Lower leg skin (tissue), 4 donors: ENCODE data around the gene ABCB1. TPM values are rescaled to one million over a fixed set of nuclear protein-coding genes. Genes with fewer than 3 reads are reported as not detected.

ENCODE experiments used
- DNase-seq, 2 donors: peaks; one replicate each; pipeline ENCODE4 v3.0.0-alpha.2; 2019; ENCODE audit warnings: low spot score in 2 of 2
- H3K4me3 ChIP-seq: fragments of 200-600 bp; sonication (generic); 2 replicates; pipeline ENCODE4 v1.5.1; 2017; ENCODE audit warnings: mild to moderate bottlenecking, low read depth; ENCODE audit not compliant: poor library complexity, severe bottlenecking
- POLR2A ChIP-seq, 2 donors: fragments of 450-650 bp; IDR thresholded peaks; one replicate each; pipeline ENCODE4 v1.6.1; 2016 to 2017; ENCODE audit warnings: antibody characterized with exemption in 2 of 2, mild to moderate bottlenecking in 1 of 2, moderate library complexity in 1 of 2
- WGBS, 2 donors: methylation state at CpG; one replicate each; pipeline ENCODE4 v1.1.5; 2018; 5-methylcytosine and 5-hydroxymethylcytosine counted together
- intact Hi-C: fragments of 100-400 bp; cut with DNase I; formaldehyde crosslinking; loops from one replicate; pipeline ENCODE4 v1.15.0; 2023; ENCODE audit warnings: low total_unique reads
- total RNA-seq, 4 donors: library from RNA; depleted of rRNA; stranded (reverse); fragments of >200 nt; gene quantifications; one replicate each; pipeline ENCODE4 v1.1.0, GENCODE V29; 2016
- TF ChIP-seq, protein P1 (sequence below), 3 donors: fragments of 450-650 bp; IDR thresholded peaks; one replicate each; pipeline ENCODE4 v1.5.1; 2016; ENCODE audit warnings: antibody characterized with exemption in 3 of 3, mild to moderate bottlenecking in 3 of 3, moderate library complexity in 2 of 3

ABCB1 gene
- total RNA-seq, 4 donors from 2014 or later = 0.67 to 4.9 (median 2.5) TPM

DNA sequence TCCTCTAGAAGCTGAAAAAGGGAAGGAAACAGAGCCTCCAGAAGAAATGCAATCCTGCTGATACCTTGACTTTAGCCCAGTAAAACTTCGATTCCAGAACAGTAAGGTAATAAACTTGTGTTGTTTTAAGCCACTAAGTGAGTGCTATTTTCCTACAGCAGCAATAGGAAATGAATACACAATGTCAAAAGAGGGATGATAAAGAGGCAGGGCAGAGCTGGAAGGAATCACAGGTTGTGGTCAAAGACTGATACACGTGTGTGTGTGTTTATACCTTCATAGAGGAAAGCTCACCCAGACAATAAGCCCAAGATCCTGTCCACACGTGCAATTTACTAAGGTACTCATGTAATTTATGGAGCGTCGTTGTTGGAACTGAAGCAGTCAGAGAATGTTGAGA, 9.5 kb downstream of the ABCB1 start:
- WGBS, 2 donors = 65 to 69% methylated on average over 5 of the region's 5 CpGs
- TF ChIP-seq POLR2A (IDR thresholded peaks at IDR 0.05) = no peak
- TF ChIP-seq, protein P1, sequence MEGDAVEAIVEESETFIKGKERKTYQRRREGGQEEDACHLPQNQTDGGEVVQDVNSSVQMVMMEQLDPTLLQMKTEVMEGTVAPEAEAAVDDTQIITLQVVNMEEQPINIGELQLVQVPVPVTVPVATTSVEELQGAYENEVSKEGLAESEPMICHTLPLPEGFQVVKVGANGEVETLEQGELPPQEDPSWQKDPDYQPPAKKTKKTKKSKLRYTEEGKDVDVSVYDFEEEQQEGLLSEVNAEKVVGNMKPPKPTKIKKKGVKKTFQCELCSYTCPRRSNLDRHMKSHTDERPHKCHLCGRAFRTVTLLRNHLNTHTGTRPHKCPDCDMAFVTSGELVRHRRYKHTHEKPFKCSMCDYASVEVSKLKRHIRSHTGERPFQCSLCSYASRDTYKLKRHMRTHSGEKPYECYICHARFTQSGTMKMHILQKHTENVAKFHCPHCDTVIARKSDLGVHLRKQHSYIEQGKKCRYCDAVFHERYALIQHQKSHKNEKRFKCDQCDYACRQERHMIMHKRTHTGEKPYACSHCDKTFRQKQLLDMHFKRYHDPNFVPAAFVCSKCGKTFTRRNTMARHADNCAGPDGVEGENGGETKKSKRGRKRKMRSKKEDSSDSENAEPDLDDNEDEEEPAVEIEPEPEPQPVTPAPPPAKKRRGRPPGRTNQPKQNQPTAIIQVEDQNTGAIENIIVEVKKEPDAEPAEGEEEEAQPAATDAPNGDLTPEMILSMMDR (IDR thresholded peaks at IDR 0.05) = no peak
- H3K4me3 ChIP-seq = no peak overlapping the region
- intact Hi-C loops = no loop called here
- no peak for DNase-seq

DNA sequence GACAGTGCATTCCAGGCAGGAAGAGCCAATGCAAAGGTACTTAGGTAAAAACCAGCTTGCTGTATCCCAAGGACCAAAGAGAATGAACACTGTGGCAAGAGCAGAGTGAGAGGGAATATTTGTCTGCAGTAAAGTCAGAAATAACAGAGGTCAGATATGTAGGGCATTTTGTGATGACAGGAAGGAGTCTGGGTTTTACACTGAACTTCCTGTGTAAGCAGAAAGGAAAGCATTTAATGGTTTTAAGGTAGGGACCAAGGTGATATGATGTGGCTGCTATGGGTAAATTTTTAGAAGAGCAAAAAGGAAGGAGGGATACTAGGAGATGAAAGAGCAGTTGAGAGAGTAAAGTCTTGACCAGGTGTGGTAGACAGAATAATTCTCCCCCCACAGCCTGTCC, 10.1 kb downstream of the ABCB1 start:
- no peak overlapping the region for H3K4me3 ChIP-seq
- TF ChIP-seq, protein P1 (IDR thresholded peaks at IDR 0.05) = no peak
- TF ChIP-seq POLR2A (IDR thresholded peaks at IDR 0.05) = no peak
- no peak for DNase-seq
- intact Hi-C loops = no loop called here

DNA sequence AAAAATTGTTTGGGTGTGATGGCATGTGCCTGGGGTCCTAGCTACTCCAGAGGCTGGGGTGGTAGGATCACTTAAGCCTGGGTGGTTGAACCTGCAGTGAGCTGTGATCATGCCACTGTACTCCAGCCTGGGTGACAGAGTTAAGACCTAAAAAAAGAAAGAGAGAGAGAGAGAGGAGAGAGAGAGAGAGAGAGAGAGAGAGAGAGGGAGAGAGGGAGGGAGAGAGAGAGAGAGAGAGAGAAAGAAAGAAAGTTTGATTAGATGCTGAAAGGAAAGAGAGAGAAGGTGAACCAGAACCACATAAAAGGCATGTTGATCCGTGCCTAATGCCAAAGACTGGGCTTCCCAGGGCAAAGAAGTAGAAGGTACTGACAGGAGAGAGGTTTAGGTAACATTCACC, 11.1 kb downstream of the ABCB1 start:
- TF ChIP-seq POLR2A (IDR thresholded peaks at IDR 0.05) = no peak
- TF ChIP-seq, protein P1 (IDR thresholded peaks at IDR 0.05) = no peak
- no peak overlapping the region for H3K4me3 ChIP-seq
- 51 to 77% methylated on average over 1 of the region's 1 CpG for WGBS, 2 donors
- intact Hi-C loops = no loop called here
- no peak for DNase-seq

DNA sequence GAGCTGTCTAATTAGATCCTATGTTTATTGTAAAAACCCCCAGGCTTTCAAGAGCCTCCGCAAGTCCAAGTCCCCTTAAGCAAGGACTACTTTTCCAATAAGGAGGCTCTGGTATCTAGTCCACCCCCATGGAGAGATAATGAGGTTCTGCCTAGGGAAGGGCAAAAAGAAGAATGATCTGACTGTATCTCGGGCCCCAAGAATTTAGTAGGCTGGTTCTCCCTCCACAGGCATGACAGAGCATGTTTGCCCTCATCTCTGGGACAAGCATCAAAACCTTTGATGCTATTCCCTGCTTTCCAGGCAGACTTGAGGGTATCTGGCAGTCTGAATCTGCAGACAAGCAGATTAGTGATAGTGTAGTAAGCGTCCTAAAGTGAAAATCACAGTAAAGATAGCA, 19.0 kb downstream of the ABCB1 start:
- TF ChIP-seq, protein P1 (IDR thresholded peaks at IDR 0.05) = no peak
- TF ChIP-seq POLR2A (IDR thresholded peaks at IDR 0.05) = no peak

DNA sequence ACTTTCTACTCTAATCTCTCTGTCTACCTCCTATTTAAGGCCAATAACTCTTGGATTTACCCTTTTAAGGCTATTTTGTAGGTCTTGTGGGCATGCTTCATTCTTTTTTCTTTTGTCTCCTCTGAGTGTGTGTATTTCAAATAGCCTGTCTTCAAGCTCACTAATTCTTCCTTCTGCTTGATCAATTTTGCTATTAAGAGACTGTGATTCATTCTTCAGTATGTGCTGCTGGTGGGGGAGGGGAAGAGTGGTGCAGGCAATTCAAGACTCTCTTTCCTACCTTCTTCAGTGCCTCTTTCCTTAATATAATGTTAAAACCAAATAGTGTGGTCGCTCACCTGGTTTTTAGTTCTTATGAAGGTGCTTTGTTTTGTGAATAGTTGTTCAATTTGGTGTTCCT, 20.0 kb downstream of the ABCB1 start:
- TF ChIP-seq, protein P1 (IDR thresholded peaks at IDR 0.05) = no peak
- TF ChIP-seq POLR2A (IDR thresholded peaks at IDR 0.05) = no peak
- intact Hi-C loops = no loop called here
- no peak overlapping the region for H3K4me3 ChIP-seq
- WGBS, 2 donors = 90 to 97% methylated on average over 1 of the region's 1 CpG
- DNase-seq = no peak

More for the DNA sequence above, 19.0 kb downstream of the ABCB1 start:
- 47% methylated on average over 3 of the region's 3 CpGs for WGBS, 2 donors
- intact Hi-C loops = no loop called here
- no peak for DNase-seq
- no peak overlapping the region for H3K4me3 ChIP-seq

DNA sequence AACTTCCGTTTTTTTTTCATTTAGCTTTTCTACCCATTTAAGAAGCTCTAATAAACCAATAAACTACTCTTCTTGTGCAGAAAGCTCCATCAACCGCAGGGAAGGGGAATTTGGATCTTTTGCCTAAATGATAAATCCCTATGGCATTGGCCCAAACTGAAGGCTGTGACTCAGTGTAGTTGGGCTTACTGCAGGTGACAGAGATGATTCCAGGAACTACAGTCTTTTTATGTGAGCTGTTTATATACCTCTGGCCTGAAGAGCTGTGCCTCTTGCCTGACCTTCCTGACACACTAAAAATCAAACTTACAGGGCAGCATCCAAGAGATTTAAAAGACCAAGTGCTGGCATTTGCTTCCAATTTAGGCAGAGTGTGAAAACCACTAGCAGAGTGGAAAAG, 25.2 kb downstream of the ABCB1 start:
- H3K4me3 ChIP-seq = no peak overlapping the region
- intact Hi-C loops = no loop called here
- WGBS, 2 donors = 57 to 61% methylated on average over 2 of the region's 2 CpGs
- TF ChIP-seq, protein P1 (IDR thresholded peaks at IDR 0.05) = no peak
- TF ChIP-seq POLR2A (IDR thresholded peaks at IDR 0.05) = no peak
- DNase-seq = no peak
